Heart right ventricle (tissue), 16 donors: ENCODE results near the gene ERMARD. TPM values are rescaled to one million over a fixed set of nuclear protein-coding genes. Genes with fewer than 3 reads are reported as not detected.
"Not testable (repeated sequence)": the region's sequence is repeated elsewhere in the genome, so short reads cannot be mapped to it uniquely, and the experiment has no call there.

Experiments used
- ATAC-seq, 8 donors: fragments of 200-7000 bp; cut with Tn5 transposase; one replicate each; pipeline ENCODE4 v1.9.1; 2020; ENCODE audit warnings: mild to moderate bottlenecking in 8 of 8, moderate library complexity in 8 of 8, moderate number of reproducible peaks in 1 of 8
- DNase-seq, 2 donors: peaks; one replicate each; pipeline ENCODE4 v3.0.0-alpha.2; 2020
- H3K27ac ChIP-seq, 10 donors: fragments of 200-600 bp; sonication (generic) in 2 of 10; one replicate each; pipeline versions ENCODE4 v1.5.0 to v1.8.0; 2020 to 2022; ENCODE audit warnings: mild to moderate bottlenecking in 3 of 10
- H3K27me3 ChIP-seq, 7 donors: fragments of 200-600 bp; one replicate each; pipeline ENCODE4 v1.8.0; 2021 to 2022; ENCODE audit warnings: mild to moderate bottlenecking in 2 of 7
- H3K36me3 ChIP-seq, 9 donors: fragments of 200-600 bp; sonication (generic) in 1 of 9; one replicate each; pipeline versions ENCODE4 v1.5.0 to v1.8.0; 2020 to 2022; ENCODE audit warnings: mild to moderate bottlenecking in 2 of 9
- H3K4me1 ChIP-seq, 9 donors: fragments of 200-600 bp; sonication (generic) in 1 of 9; one replicate each; pipeline versions ENCODE4 v1.5.0 to v1.8.0; 2020 to 2022; ENCODE audit warnings: mild to moderate bottlenecking in 4 of 9
- H3K4me3 ChIP-seq, 10 donors: fragments of 200-600 bp; sonication (generic) in 2 of 10; one replicate each; pipeline versions ENCODE4 v1.5.0 to v1.8.0; 2020 to 2022; ENCODE audit warnings: mild to moderate bottlenecking in 7 of 10, moderate library complexity in 2 of 10
- H3K9me3 ChIP-seq, 11 donors: fragments of 200-600 bp in 10 of 11; sonication (generic) in 2 of 11; one replicate each; pipeline versions ENCODE4 v1.5.0 to v1.8.0; 2013 to 2022; ENCODE audit warnings: mild to moderate bottlenecking in 2 of 11, control low read depth in 1 of 11, moderate library complexity in 1 of 11
- CTCF ChIP-seq, 9 donors: fragments of 200-600 bp; sonication (generic) in 2 of 9; IDR thresholded peaks; one replicate each; pipeline versions ENCODE4 v1.5.0 to v1.8.0; 2021 to 2022; ENCODE audit warnings: antibody characterized with exemption in 9 of 9, mild to moderate bottlenecking in 5 of 9, moderate library complexity in 1 of 9
- WGBS, 2 donors: extraction: QIAGEN DNeasy Blood & Tissue Kit; methylation state at CpG; one replicate each; pipeline ENCODE4 v1.1.7; 2013; ENCODE audit warnings: inconsistent platforms in 1 of 2; 5-methylcytosine and 5-hydroxymethylcytosine counted together
- intact Hi-C, 10 donors: fragments of 100-400 bp; cut with DNase I; formaldehyde crosslinking; loops; one replicate each; pipeline versions ENCODE4 v1.11.1 to v1.14.2; 2022
- polyA plus RNA-seq, 2 donors: library from polyadenylated mRNA; stranded (reverse); fragments of 200-250 nt; gene quantifications; one replicate each; pipeline ENCODE4 v1.2.3, GENCODE V29; 2013
- total RNA-seq, 10 donors: library from RNA; stranded (reverse); fragmentation: NEBNext Ultra II Directional in 3 of 10; extraction: Animal tissue kit (Norgen Biotek cat#: 25700) in 3 of 10; gene quantifications; one replicate each; pipeline versions ENCODE4 v1.2.1 to v1.2.4, GENCODE V29; 2021 to 2023
- donor health status: Arrhythmogenic right ventricular cardiomyopathy.
- donor health status: ischemic (EF 13 %, LVEDD 7.1; RV severe dilation, severe dysfunction).
- donor health status: healthy with polysubstance abuse.
- donor health status: DM: no; HTN: yes; CAD: no.
- donor health status: DM: no; HTN: no; CAD: no.
- donor health status: ischemic (EF 25% LVEDD 6.9; RV normal size, moderate dysfunction).
- donor health status: ischemic (EF 25% LVEDD 5.7; RV mildly dilated, moderate dysfunction).
- donor health status: healthy.
- donor health status: DM: yes; HTN: yes; CAD: no.
- donor health status: Ischemic cardiomyopathy.
- donor health status: ischemic (EF 35%, LVEDD 5.7; RV mildly dilated, moderate dysfunction).
- donor health status: nonischemic (EF 11% LVEDD 7.7; RV severe dilation, severe dysfunction).
- donor health status: DM: yes; HTN: yes; CAD: no.
- donor health status: PGD.
- donor health status: ischemic (EF 29% LVEDD 5.4; RV normal size, mild dysfunction).
- donor health status: nonischemic (EF 23%, LVEDD 6.1; RV moderate dilation, normal function).

Gene ERMARD
- total and polyA plus RNA-seq, 12 donors, result 7.5 to 38.5 (median 10.0) TPM

GRCh38 chr6:169763881-169764280, 12.5 kb downstream of the ERMARD start:
- TF ChIP-seq CTCF (IDR thresholded peaks at IDR 0.05), result no peak
- peaks cover 0 to 6% (median 0%) of the 10 kb centered on the region in 9 donors for H3K4me1 ChIP-seq
- H3K27ac ChIP-seq, result no peak overlapping the region
- WGBS, 2 donors, result 79% methylated on average over 10 of the region's 10 CpGs
- intact Hi-C loops, result no loop called here
- no peak for ATAC-seq
- peaks cover 0 to 100% (median 51%) of the 10 kb centered on the region in 9 donors for H3K36me3 ChIP-seq
- no peak overlapping the region for H3K4me3 ChIP-seq
- H3K27me3 ChIP-seq, result no peaks in the 10 kb centered on the region
- no peaks in the 10 kb centered on the region for H3K9me3 ChIP-seq
- DNase-seq, result no peak

GRCh38 chr6:169765789-169766188, 14.4 kb downstream of the ERMARD start:
- H3K27me3 ChIP-seq, H3K9me3 ChIP-seq, H3K4me1 ChIP-seq, H3K27ac ChIP-seq, DNase-seq, H3K4me3 ChIP-seq, ATAC-seq, intact Hi-C loops: not testable (repeated sequence)
- 90 to 95% methylated on average over 5 to 10 of the region's 10 CpGs for WGBS, 2 donors
- H3K36me3 ChIP-seq, result peaks cover 0 to 100% (median 35%) of the 10 kb centered on the region in 9 donors

- H3K27ac ChIP-seq, result no peak overlapping the region
- H3K9me3 ChIP-seq, result no peaks in the 10 kb centered on the region
- ATAC-seq, result no peak
- H3K4me3 ChIP-seq, result no peak overlapping the region
- intact Hi-C loops, result no loop called here
- H3K27me3 ChIP-seq, result no peaks in the 10 kb centered on the region
- no peak for DNase-seq
- peaks cover 0 to 6% (median 0%) of the 10 kb centered on the region in 9 donors for H3K4me1 ChIP-seq
- 92% methylated on average over 5 of the region's 5 CpGs for WGBS, 2 donors
- H3K36me3 ChIP-seq, result peaks cover 0 to 100% (median 31%) of the 10 kb centered on the region in 9 donors
- TF ChIP-seq CTCF (IDR thresholded peaks at IDR 0.05), result no peak
Observed at GRCh38 chr6:169766232-169766631, 14.8 kb downstream of the ERMARD start.

DNA sequence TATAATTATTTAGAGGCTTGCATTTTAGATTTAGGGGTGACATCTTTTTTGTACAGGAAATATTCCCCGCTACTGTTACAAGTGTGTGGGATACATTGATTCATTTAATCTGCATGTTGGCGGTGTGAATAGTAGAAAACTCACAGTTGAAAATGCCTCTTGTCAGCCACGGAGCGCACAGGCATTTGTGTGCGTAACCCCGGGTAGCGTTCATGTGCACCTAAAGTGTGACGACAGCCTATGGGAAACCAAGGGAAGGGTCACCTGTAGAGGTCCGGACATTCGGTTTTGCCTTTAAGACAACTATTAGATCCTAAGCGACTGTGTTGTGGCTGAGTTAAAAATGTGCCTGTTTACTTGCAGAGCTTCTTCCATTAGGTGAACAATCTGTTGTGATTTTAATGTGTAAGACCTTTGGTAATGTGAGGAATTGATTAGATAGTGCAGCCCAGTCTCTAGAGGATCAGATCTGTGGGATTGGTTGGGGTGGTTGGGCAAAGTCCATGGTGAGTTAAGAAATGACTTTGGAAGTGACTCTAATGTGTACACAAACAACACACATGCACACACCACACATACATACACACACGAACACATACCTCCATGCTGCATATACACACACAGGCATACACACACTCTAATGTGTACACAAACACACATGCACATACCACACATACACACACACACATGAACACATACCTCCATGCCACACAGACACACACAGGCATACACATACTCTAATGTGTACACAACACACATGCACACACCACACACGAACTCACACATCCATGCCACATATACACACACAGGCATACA, 15.7 kb downstream of the ERMARD start:
- intact Hi-C loops, result no loop called here
- WGBS, 2 donors, result 95 to 97% methylated on average over 13 of the region's 13 CpGs
- no peaks in the 10 kb centered on the region for H3K9me3 ChIP-seq
- peaks cover 0 to 100% (median 29%) of the 10 kb centered on the region in 9 donors for H3K36me3 ChIP-seq
- ATAC-seq, result no peak
- H3K27ac ChIP-seq, result no peak overlapping the region
- H3K4me1 ChIP-seq, result peaks cover 0 to 6% (median 0%) of the 10 kb centered on the region in 9 donors
- no peaks in the 10 kb centered on the region for H3K27me3 ChIP-seq
- no peak overlapping the region for H3K4me3 ChIP-seq
- no peak for DNase-seq
- TF ChIP-seq CTCF (IDR thresholded peaks at IDR 0.05), result no peak

GRCh38 chr6:169774347-169774746, 22.9 kb downstream of the ERMARD start:
- Histone ChIP-seq H3K36me3 (peaks cover 0 to 97% (median 18%) of the 10 kb centered on the region in 9 donors), H3K27ac (no peak overlapping the region), H3K4me3 (no peak overlapping the region), H3K27me3 (no peaks in the 10 kb centered on the region), H3K9me3 (no peaks in the 10 kb centered on the region), H3K4me1 (no peaks in the 10 kb centered on the region)
- DNase-seq (no peak), ATAC-seq (no peak)
- TF ChIP-seq CTCF (IDR thresholded peaks at IDR 0.05), result no peak
- intact Hi-C loops, result no loop called here
- 88 to 92% methylated on average over 9 of the region's 9 CpGs for WGBS, 2 donors
